Coronary artery (tissue), 2 donors: ENCODE results near the gene TREM1.

Source experiments
- DNase-seq: peaks from one replicate; pipeline ENCODE4 v3.0.0-alpha.2; 2017; ENCODE audit warnings: low spot score
- H3K27ac ChIP-seq, 2 donors: fragments of 200-600 bp; sonication (generic); one replicate each; pipeline ENCODE4 v1.5.1; 2016 to 2019
- H3K4me3 ChIP-seq: fragments of 200-600 bp; sonication (generic); 2 replicates; pipeline ENCODE4 v1.5.1; 2016; ENCODE audit warnings: mild to moderate bottlenecking, moderate library complexity
- CTCF ChIP-seq: fragments of 200-600 bp; sonication (generic); IDR thresholded peaks from one replicate; pipeline ENCODE4 v1.5.1; 2019; ENCODE audit warnings: antibody characterized with exemption

TREM1 gene

GRCh38 chr6:41331401-41332150 is 45.1 kb upstream of the TREM1 start:
- no peak for TF ChIP-seq CTCF
- Histone ChIP-seq H3K27ac (no peak overlapping the region), H3K4me3 (no peak overlapping the region)
- no peak for DNase-seq

- no peak for DNase-seq
- Histone ChIP-seq H3K4me3 (no peak overlapping the region), H3K27ac (no peak overlapping the region)
- no peak for TF ChIP-seq CTCF
Observed at GRCh38 chr6:41327177-41327576, 40.7 kb upstream of the TREM1 start.

GRCh38 chr6:41326092-41326491 is 39.6 kb upstream of the TREM1 start:
- no peak overlapping the region for H3K27ac ChIP-seq
- DNase-seq = no peak
- no peak overlapping the region for H3K4me3 ChIP-seq
- TF ChIP-seq CTCF = no peak

GRCh38 chr6:41325446-41326066 is 39.1 kb upstream of the TREM1 start:
- Histone ChIP-seq H3K27ac (no peak overlapping the region), H3K4me3 (no peak overlapping the region)
- DNase-seq = no peak
- no peak for TF ChIP-seq CTCF

GRCh38 chr6:41321183-41321582 is 34.7 kb upstream of the TREM1 start:
- H3K4me3 ChIP-seq = no peak overlapping the region
- no peak overlapping the region for H3K27ac ChIP-seq
- no peak for TF ChIP-seq CTCF
- DNase-seq = no peak

- Histone ChIP-seq H3K27ac (no peak overlapping the region), H3K4me3 (peak overlapping the region; percentile 62)
- no peak for DNase-seq
- TF ChIP-seq CTCF = peak; percentile 98
Observed at GRCh38 chr6:41318654-41319565, 32.4 kb upstream of the TREM1 start.
